ENCODE data around the gene GRM4. TPM values are rescaled to one million over a fixed set of nuclear protein-coding genes. Genes with fewer than 3 reads are reported as not detected.

Gene GRM4
- total and polyA plus RNA-seq, 9 of the 15 experiments (the other 6 are each of a cell fraction or from before 2014, with no cell fraction given) = 0.18 TPM; not detected in 8

GRCh38 chr6:34132486-34133185, 13.3 kb downstream of the GRM4 start (continued):
- peak; percentile 43; the same call in 1 of the 2 replicates for TF ChIP-seq FOXP4 (CRISPR knock-in tag; IDR thresholded peaks at IDR 0.05; ENCODE audit: borderline replicate concordance)
- TF ChIP-seq TCF3 (CRISPR knock-in tag; IDR thresholded peaks at IDR 0.05) = no peak
- no peak for TF ChIP-seq ATF6 (CRISPR knock-in tag; IDR thresholded peaks at IDR 0.05)
- no peak for TF ChIP-seq CHD7 (IDR thresholded peaks at IDR 0.05; ENCODE audit: low read depth, low read length)
- no peak for TF ChIP-seq XRCC5 (IDR thresholded peaks at IDR 0.05; ENCODE audit: low read depth, low read length)
- no peak for TF ChIP-seq HMG20A (CRISPR knock-in tag; conservative IDR thresholded peaks at IDR 0.05)
- TF ChIP-seq NR0B1 (IDR thresholded peaks at IDR 0.05; ENCODE audit: partially characterized antibody) = no peak
- 0 out of 4 replicates have a peak, but pooled peaks of 1 of the 2 experiments have one; percentile 24 for TF ChIP-seq ARNT (IDR thresholded peaks at IDR 0.05)
- TF ChIP-seq GABPB2 (CRISPR knock-in tag; conservative IDR thresholded peaks at IDR 0.05) = no peak
- no peak for TF ChIP-seq GTF2E2 (tag; IDR thresholded peaks at IDR 0.05)
